Endothelial cell of umbilical vein (primary cell): Measurements from ENCODE around the gene SIN3A. TPM values are rescaled to one million over a fixed set of nuclear protein-coding genes. Genes with fewer than 3 reads are reported as not detected.

Source experiments
- BruUV-seq: library from RNA; stranded (reverse); fragments of 400-500 nt; replicated peaks from 2 replicates; lab custom pipeline; 2021; lab: Mats Ljungman, UMichigan
- CTCF ChIA-PET: fragments of 300-600, 350-600 bp; sonication (Branson Sonifier 250); formaldehyde crosslinking; loops from one replicate; lab custom pipeline; 2021; ENCODE audit warnings: antibody characterized with exemption, inconsistent platforms; lab: Charles Lee
- POLR2A ChIA-PET: fragments of 300-600, 350-600 bp; sonication (Branson Sonifier 250); formaldehyde crosslinking; loops from one replicate; lab custom pipeline; 2021; ENCODE audit warnings: antibody characterized with exemption, inconsistent platforms; lab: Charles Lee
- DNase-seq: peaks from one replicate; pipeline ENCODE4 v3.0.0-alpha.2; 2011; ENCODE audit warnings: low read depth, low spot score
- FAIRE-seq: peaks from 2 replicates; lab custom pipeline; 2011; peaks lifted over from hg19 to GRCh38; lab: Jason Lieb, UNC
- H2AFZ ChIP-seq: 2 replicates; pipeline ENCODE4 v1.6.0; 2012; ENCODE audit warnings: low read depth, low read length, control low read depth, inconsistent platforms
- H3K27ac ChIP-seq: 2 replicates; pipeline ENCODE4 v1.5.1; 2011; ENCODE audit warnings: low read depth, mild to moderate bottlenecking, control low read depth, low read length, moderate library complexity; ENCODE audit not compliant: insufficient read depth
- H3K27me3 ChIP-seq, 2 experiments: 2 replicates each; pipeline versions ENCODE4 v1.6.0 to v1.6.1; 2011; ENCODE audit warnings: low read length in 2 of 2, mixed read lengths in 1 of 2; ENCODE audit not compliant: control insufficient read depth in 2 of 2, insufficient read depth in 2 of 2
- H3K36me3 ChIP-seq, 2 experiments: 2 replicates in 1 of 2; 3 replicates in 1 of 2; pipeline ENCODE4 v1.5.1; 2011; ENCODE audit warnings: low read length in 2 of 2, mild to moderate bottlenecking in 1 of 2, moderate library complexity in 1 of 2; ENCODE audit not compliant: control insufficient read depth in 2 of 2, insufficient read depth in 2 of 2; ENCODE audit errors: extremely low read depth in 1 of 2
- H3K4me1 ChIP-seq: 3 replicates; pipeline ENCODE4 v1.5.1; 2011; ENCODE audit warnings: mild to moderate bottlenecking, low read length; ENCODE audit not compliant: control insufficient read depth, insufficient read depth; ENCODE audit errors: extremely low read depth
- H3K4me2 ChIP-seq: 2 replicates; pipeline ENCODE4 v1.6.1; 2011; ENCODE audit warnings: low read length, control low read depth, mixed read lengths; ENCODE audit not compliant: insufficient read depth
- H3K4me3 ChIP-seq, 3 experiments: fragments of 200-600 bp in 1 of 3; sonication (generic), shearing (Covaris generic) in 1 of 3; replicated peaks in 1 of 3; 2 replicates each; pipeline ENCODE4 v1.5.1; 2011 to 2016; ENCODE audit warnings: control low read depth in 3 of 3, low read length in 3 of 3, mild to moderate bottlenecking in 2 of 3, inconsistent platforms in 1 of 3, low read depth in 1 of 3, moderate library complexity in 1 of 3; ENCODE audit not compliant: insufficient read depth in 1 of 3
- H3K79me2 ChIP-seq: 2 replicates; pipeline ENCODE4 v1.6.0; 2012; ENCODE audit warnings: low read length, inconsistent platforms; ENCODE audit not compliant: control insufficient read depth, insufficient read depth
- H3K9ac ChIP-seq: replicated peaks from 2 replicates; pipeline ENCODE3; 2011; ENCODE audit warnings: low read length, control low read depth; ENCODE audit not compliant: insufficient read depth; ENCODE audit errors: extremely low read depth
- H3K9me1 ChIP-seq: replicated peaks from 3 replicates; pipeline ENCODE4 v1.6.0; 2011; ENCODE audit warnings: mild to moderate bottlenecking, low read length; ENCODE audit not compliant: control insufficient read depth, insufficient read depth; ENCODE audit errors: extremely low read depth
- H3K9me3 ChIP-seq: replicated peaks from 2 replicates; pipeline ENCODE4 v1.5.1; 2012; ENCODE audit warnings: low read length, inconsistent platforms; ENCODE audit not compliant: control insufficient read depth, insufficient read depth
- H4K20me1 ChIP-seq: replicated peaks from 2 replicates; pipeline ENCODE3; 2011; ENCODE audit warnings: mild to moderate bottlenecking, low read length; ENCODE audit not compliant: control insufficient read depth, insufficient read depth; ENCODE audit errors: extremely low read depth
- CTCF ChIP-seq, 2 donors: IDR thresholded peaks; 1 replicate in 1 of 2; 2 replicates in 1 of 2; pipeline ENCODE4 v1.5.1; 2011; ENCODE audit warnings: low read length in 2 of 2, mild to moderate bottlenecking in 2 of 2, moderate library complexity in 2 of 2, control low read depth in 1 of 2, inconsistent platforms in 1 of 2, low read depth in 1 of 2; ENCODE audit not compliant: insufficient read depth in 1 of 2; ENCODE audit errors: extremely low read depth in 1 of 2
- EZH2 ChIP-seq: IDR thresholded peaks from 2 replicates; pipeline ENCODE4 v1.6.1; 2012; ENCODE audit warnings: borderline replicate concordance, low read depth, mild to moderate bottlenecking, moderate library complexity, low read length, inconsistent platforms; ENCODE audit not compliant: severe bottlenecking
- FOS ChIP-seq: IDR thresholded peaks from 2 replicates; pipeline ENCODE4 v1.6.1; 2011; ENCODE audit warnings: mild to moderate bottlenecking, low read length, moderate library complexity, borderline replicate concordance; ENCODE audit not compliant: insufficient read depth
- GATA2 ChIP-seq: IDR thresholded peaks from 2 replicates; pipeline ENCODE4 v1.7.0; 2011; ENCODE audit warnings: low read depth, mild to moderate bottlenecking, moderate library complexity, mixed read lengths, low read length; ENCODE audit not compliant: insufficient read length, insufficient read depth
- JUN ChIP-seq: IDR thresholded peaks from 2 replicates; pipeline ENCODE4 v1.6.1; 2011; ENCODE audit warnings: borderline replicate concordance, low read depth; ENCODE audit not compliant: insufficient read length, insufficient read depth
- MAX ChIP-seq: IDR thresholded peaks from 2 replicates; pipeline ENCODE4 v1.6.1; 2011; ENCODE audit not compliant: insufficient read depth, insufficient read length
- MYC ChIP-seq: IDR thresholded peaks from one replicate; pipeline ENCODE4 v1.6.1; 2011; ENCODE audit warnings: mild to moderate bottlenecking, low read depth, low read length
- POLR2A ChIP-seq: IDR thresholded peaks from 2 replicates; pipeline ENCODE4 v1.6.1; 2012; ENCODE audit warnings: low read depth, mild to moderate bottlenecking, control low read depth, low read length
- POLR2AphosphoS5 ChIP-seq: IDR thresholded peaks from 2 replicates; pipeline ENCODE4 v1.6.1; 2012; ENCODE audit warnings: low read depth, mild to moderate bottlenecking, control low read depth, low read length, moderate library complexity; ENCODE audit not compliant: insufficient read depth
- dilution Hi-C: fragments of 300-500 bp; cut with MboI; formaldehyde crosslinking; loops from one replicate; pipeline ENCODE4 v1.15.0; 2019; ENCODE audit warnings: low sequenced_read_pairs; ENCODE audit not compliant: extremely low pct_ligation_motif_present
- intact Hi-C: fragments of 100-400 bp; cut with micrococcal nuclease; formaldehyde crosslinking; loops from one replicate; pipeline ENCODE4 v1.10.0; 2022
- polyA plus RNA-seq, 4 experiments: library from polyadenylated mRNA; depleted of rRNA in 3 of 4; stranded (reverse) in 3 of 4; unstranded in 1 of 4; fragments of >200 nt; gene quantifications; 2 replicates each; pipeline versions ENCODE4 v1.2.1 to v1.2.3, GENCODE V29; 2011 to 2012; ENCODE audit warnings: missing spikeins in 1 of 4
- total RNA-seq: library from RNA; stranded (reverse); gene quantifications from 2 replicates; pipeline ENCODE4 v1.2.3, GENCODE V29; 2021

SIN3A gene
- total and polyA plus RNA-seq, 2 donors (not counting 3 experiments of a cell fraction or from before 2014, with no cell fraction given), result 30.6 to 44.5 TPM

GRCh38 chr15:75357976-75358673 lies 93.4 kb downstream of the SIN3A start:
- dilution Hi-C loops, result no loop called here

More at GRCh38 chr15:75357976-75358673, 93.4 kb downstream of the SIN3A start:
- POLR2A ChIA-PET, result no interaction called here
- CTCF ChIA-PET, result interaction anchor here (2.3 kb wide), 1 partner anchor 11 kb away, joined by 9 read pairs; the partner anchor contains the start of gene MAN2C1
- Histone ChIP-seq H3K27ac (no peak overlapping the region), H3K79me2 (no peaks in the 10 kb centered on the region), H3K4me2 (no peak overlapping the region), H3K27me3 (no peaks in the 10 kb centered on the region), H2AFZ (no peak overlapping the region), H3K4me1 (no peaks in the 10 kb centered on the region), H3K9ac (no peak overlapping the region), H3K4me3 (no peak overlapping the region), H4K20me1 (no peaks in the 10 kb centered on the region), H3K9me3 (no peaks in the 10 kb centered on the region), H3K36me3 (peaks cover 4 to 49% of the 10 kb centered on the region in 2 experiments), H3K9me1 (no peaks in the 10 kb centered on the region)
- DNase-seq, result no peak
- no peak for TF ChIP-seq MAX
- no peak for TF ChIP-seq JUN
- TF ChIP-seq CTCF (IDR thresholded peaks at IDR 0.05; ENCODE audit: extremely low read depth in 1 of 2, insufficient read depth in 1 of 2, low read depth in 1 of 2, low read length in 2 of 2), result no peak
- TF ChIP-seq MYC, result no peak
- TF ChIP-seq POLR2AphosphoS5, result no peak
- TF ChIP-seq EZH2, result no peak
- TF ChIP-seq FOS, result no peak
- no peak for TF ChIP-seq GATA2
- TF ChIP-seq POLR2A, result no peak
- no peak for FAIRE-seq
- no TSS peak for BruUV-seq
- intact Hi-C loops, result no loop called here
